NCI-H146 treated with DMSO at 0.1 percent for 48 hours (cell line): ENCODE results near the gene MAP2.

ENCODE experiments used
- DNase-seq: peaks from one replicate; lab custom pipeline; 2025; ENCODE audit not compliant: unreplicated experiment; lab: John Stamatoyannopoulos, UW

MAP2 gene

DNA sequence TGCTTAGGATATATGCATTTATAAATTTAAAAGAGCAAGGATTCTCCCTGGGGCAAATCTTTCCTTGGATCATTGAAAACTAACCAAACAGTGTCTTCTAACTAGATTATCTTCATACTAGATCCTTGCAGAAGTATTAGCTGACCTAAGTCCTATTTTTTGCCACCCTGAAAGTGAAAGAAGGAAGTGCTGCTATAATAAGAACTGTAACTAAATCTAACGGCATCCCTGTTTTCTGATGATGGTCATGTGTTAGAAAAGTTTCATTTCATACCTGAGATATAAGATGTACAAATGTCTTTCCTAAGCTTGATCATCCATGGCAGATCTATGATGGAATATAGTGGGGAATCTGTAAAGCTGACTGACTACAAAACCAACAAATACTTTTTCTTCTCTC is 102.7 kb downstream of the MAP2 start:
- DNase-seq = no peak

DNA sequence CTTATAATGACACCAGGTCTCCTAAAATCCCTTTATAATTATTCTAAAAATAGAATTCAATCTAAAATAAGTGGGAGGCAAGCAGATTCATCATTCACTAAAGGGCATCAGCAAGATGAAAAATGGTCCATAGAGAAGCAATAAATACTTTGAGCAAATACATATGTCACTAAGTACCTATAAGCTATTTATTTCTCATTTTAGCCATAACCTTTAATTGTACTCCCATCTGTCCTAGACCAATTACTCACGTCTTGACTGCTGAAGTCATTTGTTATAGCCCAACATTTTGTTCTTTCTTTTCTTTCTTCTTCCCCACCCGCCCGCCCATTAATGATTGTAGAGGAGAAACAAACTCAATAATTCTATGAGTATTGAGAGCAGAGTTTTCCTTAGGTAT is 105.7 kb downstream of the MAP2 start:
- DNase-seq = no peak

DNA sequence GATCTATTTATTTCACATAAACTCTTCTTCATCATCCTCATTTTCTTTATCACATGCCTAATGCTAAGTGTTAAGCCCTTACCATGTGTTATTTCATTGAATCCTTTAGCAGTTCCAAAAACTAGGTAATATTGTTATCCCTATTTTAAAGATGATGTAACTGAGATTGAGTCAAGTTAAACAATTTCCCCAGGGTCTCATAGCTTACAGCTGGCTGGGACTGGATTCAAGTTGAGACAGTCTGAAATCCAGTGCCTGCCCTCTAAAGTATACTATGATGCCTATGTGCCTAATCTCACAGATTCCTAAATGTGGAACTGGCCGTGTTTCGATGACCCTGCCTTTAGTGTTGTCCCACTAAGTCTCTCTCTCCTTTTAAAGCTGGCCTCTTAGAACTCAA is 108.5 kb downstream of the MAP2 start:
- no peak for DNase-seq

DNA sequence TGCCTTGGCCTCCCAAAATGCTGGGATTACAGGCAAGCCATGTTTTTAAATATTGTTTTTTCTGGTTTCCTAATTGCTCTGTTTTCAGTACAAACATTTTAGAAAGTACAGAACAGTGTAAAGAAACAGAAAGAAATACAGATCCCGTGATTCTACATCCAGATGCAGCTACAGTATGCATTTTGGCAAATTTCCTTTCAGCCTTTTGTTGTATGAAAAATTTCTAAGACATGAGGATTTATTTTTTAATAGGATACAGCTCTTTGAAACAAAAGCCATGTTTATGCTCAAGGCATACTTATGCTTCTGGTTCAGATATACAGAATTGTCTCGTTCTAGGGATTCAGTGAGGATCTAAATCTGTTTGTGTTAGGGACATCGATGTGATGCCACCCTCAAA is 109.5 kb downstream of the MAP2 start:
- no peak for DNase-seq

- no peak for DNase-seq
Observed at GRCh38 chr2:209534228-209534627, 110.4 kb downstream of the MAP2 start.

GRCh38 chr2:209536363-209536762 is 112.5 kb downstream of the MAP2 start:
- DNase-seq = no peak

DNA sequence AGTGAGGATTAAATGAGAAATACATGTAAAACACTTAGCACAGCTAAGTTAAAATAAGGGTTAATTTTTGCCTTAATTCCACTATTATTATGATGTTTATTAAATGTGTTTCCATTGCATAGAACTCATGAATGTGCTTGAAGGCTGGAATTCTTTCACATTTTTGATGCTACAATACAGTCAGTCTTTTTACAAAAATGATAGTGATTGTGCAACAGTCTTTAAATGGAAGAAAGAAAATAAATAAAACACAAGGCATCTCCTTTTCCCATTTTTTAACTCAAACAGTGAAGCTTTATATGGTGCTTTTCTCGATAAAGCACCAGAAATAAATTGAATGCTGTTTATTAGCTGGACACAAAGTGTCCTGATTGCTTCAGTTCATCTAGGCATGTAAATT is 123.9 kb downstream of the MAP2 start:
- no peak for DNase-seq

- no peak for DNase-seq
Observed at GRCh38 chr2:209549589-209549988, 125.7 kb downstream of the MAP2 start.

DNA sequence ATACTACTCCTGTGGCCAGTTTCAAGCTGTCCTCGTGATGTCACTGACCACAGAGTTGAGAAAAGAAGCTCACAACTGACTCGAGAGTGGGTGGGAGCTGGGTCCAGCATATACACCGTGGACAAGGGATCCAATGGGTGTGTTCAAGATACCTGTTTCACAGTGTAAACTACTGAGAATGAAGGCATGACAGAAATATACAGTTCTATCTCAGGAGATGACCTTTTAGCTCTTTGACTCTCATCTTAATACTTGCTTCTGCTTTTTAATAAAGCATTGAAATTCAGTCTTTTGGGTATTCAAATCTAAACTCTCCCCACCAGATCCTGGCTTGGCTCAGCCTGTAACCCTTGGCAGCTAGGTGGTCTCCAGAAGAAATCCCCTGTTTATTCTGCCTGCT is 130.1 kb downstream of the MAP2 start:
- DNase-seq = no peak

- DNase-seq = peak; percentile 3
Observed at GRCh38 chr2:209556354-209556961, 132.6 kb downstream of the MAP2 start.

DNA sequence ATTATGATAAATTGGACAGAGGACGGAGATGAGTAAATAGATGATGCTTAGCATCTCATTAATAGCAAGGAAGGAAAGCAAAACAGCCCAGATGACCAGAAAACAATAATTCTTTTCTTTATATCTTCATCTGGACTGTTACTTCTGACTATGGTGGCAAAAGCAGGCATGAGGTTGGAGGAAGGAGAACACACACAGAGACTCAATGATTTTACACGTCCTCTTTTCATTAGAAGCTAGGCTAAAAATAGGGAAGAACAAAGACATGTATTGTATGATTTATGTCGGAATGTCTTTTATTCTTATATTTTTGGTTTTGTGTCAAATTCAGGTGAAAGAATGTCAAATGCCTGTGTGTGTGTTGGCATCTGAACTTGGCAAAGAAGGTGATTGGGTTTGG is 137.1 kb downstream of the MAP2 start:
- no peak for DNase-seq

DNA sequence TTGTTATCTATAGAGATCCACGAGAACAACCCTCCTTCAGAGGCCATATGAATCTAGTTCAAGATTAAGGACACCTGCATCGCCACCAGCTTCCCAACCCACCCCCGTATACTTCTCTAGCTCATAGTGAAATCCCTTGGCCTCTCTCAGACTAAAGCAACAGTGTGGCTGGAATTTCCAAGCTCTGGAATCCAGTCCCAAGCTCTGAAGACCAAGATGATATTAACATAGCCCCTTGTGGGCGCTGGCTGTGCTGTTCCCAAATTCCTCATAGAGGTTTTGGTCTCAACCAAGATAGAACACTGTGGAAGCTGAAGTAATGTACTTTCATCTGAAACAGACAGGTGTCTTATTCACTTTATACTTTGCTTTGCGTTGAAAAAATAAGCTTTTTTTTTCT is 139.6 kb downstream of the MAP2 start:
- DNase-seq = no peak

GRCh38 chr2:209564816-209565215 is 141.0 kb downstream of the MAP2 start:
- no peak for DNase-seq

- DNase-seq = no peak
Observed at GRCh38 chr2:209565896-209566582, 142.2 kb downstream of the MAP2 start.

- DNase-seq = no peak
Observed at GRCh38 chr2:209570194-209570593, 146.3 kb downstream of the MAP2 start.

DNA sequence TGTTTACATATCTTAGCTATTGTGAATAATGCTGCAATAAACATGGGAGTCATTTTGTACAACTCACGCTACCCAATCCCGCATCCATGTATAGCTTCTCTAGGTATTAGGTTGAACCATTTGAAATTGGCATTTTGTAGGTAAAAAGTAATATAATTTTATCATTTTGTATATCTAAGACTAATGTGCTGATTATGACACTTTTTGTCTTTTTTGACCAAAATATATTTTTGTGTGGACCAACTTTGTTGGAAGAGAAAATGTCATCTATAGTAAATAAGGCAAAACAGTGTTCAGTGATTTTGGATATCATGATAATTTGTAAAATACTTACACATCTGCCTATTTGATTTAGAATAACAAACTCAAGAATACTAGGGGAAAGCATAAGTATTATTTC is 150.7 kb downstream of the MAP2 start:
- no peak for DNase-seq

- DNase-seq = peak; percentile 13
Observed at GRCh38 chr2:209577376-209578357, 153.8 kb downstream of the MAP2 start.

DNA sequence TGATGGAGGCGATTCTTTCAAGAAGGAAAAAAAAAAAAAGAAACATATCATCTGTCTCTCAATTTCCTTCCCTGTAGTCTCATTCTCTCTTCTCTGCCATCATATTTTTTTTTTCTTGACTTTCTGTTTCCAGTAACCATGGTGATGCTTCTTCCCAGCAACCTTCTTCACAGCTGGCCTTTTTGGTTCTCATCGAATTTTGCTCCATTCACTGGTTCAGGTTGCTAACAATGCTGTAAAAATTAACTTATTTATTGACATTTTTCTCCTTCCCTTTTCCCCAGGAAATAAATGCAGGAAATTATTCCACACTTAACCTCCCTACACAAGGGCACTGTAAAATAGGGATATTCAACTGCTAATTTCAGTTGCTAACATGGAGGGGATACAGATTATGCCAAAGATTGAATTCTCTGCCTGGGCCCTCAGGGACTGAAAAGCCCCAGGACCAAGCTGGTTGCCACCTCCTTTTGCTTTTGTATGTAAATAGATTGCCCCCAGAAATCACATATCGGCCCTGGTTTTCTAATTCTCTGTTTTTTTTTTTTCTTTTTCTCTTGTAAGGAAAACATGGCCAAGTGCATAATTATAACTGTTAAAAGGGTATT is 154.7 kb downstream of the MAP2 start:
- no peak for DNase-seq

DNA sequence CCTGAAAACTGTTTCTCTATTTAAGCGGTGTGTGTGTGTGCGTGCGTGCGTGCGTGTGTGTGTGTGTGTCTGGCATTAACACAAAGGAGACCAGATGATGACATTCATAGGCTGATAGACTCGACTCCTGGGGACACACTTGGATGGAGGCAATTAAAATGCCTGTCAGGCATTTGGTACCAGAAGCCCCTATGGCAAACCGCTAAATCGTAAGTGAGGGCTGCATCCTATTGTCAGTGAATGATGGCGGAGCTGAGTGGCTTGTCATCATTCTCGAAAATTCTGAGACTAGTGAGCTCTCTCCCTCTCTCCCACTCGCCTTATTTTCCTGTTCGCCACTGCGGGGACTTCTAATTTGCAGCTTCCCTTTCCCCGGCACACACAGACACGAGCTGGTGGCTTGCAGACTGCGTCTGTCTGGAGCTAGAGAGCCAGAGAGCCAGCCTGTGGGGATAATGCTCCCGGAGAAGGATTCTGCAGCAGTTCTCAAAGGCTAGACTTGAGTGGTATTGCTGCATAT is 155.4 kb downstream of the MAP2 start:
- DNase-seq = no peak

DNA sequence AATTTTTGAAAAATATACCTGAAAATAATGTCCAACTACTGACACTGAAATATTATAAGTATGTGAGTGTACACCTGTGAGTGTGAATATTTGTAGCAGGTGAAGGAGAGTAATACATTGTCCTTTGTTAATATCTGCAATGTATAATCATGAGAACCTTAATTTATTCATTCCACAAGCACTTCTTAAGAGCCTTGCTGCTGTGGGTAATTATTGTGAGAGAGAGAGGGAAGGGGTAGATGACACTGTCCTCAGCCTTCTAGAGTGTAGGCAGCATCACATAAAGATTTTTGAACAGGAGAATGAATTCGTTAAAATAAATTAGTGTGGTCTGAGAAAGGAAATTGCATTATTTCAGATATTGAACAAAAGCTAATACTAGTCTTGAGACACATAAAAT is 157.2 kb downstream of the MAP2 start:
- DNase-seq = no peak

DNA sequence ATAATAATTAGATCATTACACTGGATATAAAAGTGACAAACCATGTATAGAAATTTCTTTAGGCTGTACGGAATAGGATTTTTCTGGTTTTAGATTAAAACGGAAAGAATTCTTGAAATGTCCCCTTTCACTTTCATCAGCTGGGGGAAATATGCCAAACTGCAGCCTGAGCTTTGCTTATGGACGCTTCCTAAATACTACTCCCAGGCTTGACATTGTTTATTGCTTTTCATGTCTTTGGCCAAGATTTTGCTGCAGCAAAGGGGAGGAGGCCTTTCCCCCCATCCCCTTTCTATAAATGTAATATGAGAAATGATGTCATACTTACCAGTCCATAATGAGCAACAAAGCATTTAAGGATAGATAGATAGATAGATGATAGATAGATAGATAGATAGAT is 158.4 kb downstream of the MAP2 start:
- DNase-seq = no peak
